HG03045 (cell line): ENCODE data around the gene IQCK.
"Not testable (repeated sequence)": the region's sequence is repeated elsewhere in the genome, so short reads cannot be mapped to it uniquely, and the experiment has no call there.

Source experiments
- ATAC-seq: cut with Tn5 transposase; IDR thresholded peaks from one replicate; pipeline ENCODE4 v1.9.1; 2021; ENCODE audit warnings: mild to moderate bottlenecking, moderate library complexity; ENCODE audit not compliant: unreplicated experiment

IQCK gene, protein sequence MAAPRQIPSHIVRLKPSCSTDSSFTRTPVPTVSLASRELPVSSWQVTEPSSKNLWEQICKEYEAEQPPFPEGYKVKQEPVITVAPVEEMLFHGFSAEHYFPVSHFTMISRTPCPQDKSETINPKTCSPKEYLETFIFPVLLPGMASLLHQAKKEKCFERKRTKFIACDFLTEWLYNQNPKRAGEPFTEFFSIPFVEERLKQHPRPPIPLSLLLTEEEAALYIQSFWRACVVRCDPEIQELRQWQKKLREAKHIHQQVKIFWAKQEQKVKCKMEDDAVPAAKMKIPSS

DNA sequence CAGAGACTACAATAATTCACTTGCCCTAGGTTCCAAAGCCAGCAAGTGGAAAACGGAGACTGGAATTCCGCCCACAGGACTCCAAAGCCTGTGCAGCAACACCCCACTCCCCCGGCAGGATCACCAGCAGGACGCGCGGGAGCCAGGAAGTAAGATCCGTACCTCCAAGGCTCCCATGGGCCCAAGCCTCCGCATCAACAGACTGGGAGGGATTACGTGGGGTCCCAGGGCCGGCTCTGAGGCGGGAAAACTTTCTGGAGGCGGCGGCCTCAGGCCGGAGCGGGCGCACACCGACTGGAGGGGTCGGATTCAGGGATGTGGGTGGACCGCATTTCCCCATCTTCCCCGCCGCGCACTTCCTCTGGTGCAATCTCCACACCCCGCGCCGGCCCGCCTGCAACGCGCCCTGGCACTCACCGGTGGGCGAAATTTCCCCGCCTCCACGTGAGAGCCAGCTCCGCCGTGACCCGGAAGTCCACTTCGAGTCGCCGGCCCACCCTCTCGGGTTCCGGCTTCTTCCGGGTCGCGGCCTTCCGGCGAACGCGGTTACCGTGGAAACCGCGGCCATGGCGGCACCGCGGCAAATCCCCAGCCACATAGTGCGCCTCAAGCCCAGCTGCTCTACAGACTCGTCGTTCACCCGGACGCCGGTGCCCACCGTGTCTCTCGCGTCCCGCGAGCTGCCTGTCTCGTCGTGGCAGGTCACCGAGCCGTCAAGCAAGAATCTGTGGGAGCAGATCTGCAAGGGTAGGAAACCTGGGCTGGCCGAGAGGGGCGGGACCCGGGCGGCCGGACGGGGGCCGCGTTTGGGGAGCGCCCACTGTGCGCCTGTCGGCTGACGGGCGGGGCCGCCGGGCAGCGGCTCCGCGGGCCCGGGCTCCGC, at the start of gene IQCK, which contains the start of gene KNOP1:
TSS of gene IQCK (plus strand) at position 531 of the 883 bp plus-strand sequence. CDS start at position 567, 36 bp downstream.
TSS of gene KNOP1 (minus strand) at position 487 of the 883 bp plus-strand sequence. CDS start 3,192 bp downstream, outside the sequence.
- ATAC-seq: peak; percentile 92

GRCh38 chr16:19672378-19672777, 45.7 kb upstream of the IQCK start:
- no peak for ATAC-seq

DNA sequence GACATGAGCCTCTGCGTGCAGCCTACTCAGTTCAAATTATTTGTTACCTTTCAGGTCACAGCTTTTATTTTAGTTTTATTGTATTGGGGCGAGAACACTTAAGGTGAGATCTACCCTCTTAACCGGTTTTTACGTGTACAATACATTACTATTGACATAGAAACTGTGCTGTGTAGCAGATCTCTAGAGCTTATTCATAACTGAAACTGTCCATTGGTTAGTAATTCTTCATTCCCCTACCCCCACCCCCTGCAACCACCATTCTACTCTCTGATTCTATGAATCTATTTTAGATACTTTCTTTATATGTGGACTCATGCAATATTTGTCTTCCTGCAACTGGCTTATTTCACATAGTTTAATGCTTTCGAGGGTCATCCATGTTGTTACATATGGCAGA, 43.6 kb upstream of the IQCK start:
- ATAC-seq: no peak

GRCh38 chr16:19677402-19677801, 40.7 kb upstream of the IQCK start:
- no peak for ATAC-seq

- no peak for ATAC-seq
Observed at GRCh38 chr16:19678804-19679203, 39.3 kb upstream of the IQCK start.

GRCh38 chr16:19679281-19679680, 38.8 kb upstream of the IQCK start:
- ATAC-seq: not testable (repeated sequence)

DNA sequence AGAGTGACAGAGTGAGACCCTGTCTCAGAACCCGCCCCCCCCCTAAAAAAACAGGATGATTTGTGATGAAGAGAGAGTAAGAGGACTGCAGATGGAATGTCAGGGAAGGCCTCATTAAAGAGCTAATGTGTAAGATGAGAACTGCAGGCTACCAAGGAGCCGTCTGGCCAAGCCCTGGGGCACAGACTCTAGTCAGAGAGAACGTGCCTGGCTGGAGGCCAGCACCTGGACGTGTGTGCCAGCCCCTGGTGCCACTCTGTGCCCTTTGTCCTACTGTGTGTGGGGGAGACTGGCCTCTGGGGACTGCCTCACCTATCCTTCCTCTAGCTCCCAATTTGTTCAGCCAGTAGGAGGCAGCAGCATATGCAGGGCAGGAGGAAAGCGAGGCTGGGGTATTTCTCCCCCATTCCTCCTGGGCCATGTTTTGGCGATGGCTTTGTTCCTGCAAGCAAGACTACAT, 37.2 kb upstream of the IQCK start:
- no peak for ATAC-seq

GRCh38 chr16:19681637-19682036, 36.4 kb upstream of the IQCK start:
- no peak for ATAC-seq

DNA sequence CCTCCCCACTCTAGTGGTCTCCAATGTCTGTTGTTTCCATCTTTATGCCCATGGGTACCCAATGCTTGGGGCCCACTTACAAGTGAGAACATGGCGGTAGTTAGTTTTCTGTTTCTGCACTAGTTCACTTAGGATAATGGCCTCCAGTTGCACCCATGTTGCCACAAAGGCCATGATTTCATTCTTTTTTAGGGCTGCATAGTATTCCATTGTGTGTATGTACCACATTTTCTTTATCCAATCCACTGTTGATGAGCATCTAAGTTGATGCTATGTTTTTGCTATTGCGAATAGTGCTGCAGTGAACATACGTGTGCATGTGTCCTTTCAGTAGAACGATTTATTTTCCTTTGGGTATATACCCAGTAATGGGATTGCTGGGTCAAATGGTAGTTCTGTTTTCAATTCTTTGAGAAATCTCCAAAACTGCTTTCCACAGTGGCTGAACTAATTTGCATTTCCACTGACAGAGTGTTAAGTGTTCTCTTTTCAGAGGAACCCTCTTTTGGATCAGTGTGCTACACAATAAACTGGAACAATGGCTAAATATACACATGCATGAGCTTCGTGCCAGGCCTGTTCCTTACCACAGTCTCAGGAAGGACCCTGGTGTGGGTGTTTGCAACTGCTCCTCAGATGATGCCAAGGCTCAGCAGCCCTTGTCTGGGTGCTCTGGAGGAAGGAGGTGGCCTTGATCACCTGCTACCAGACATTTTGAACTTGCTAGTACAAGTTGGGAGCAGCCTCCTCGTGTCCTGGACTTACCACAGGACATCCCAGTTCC, 34.4 kb upstream of the IQCK start:
- ATAC-seq: no peak

- no peak for ATAC-seq
Observed at GRCh38 chr16:19685176-19685575, 32.9 kb upstream of the IQCK start.

DNA sequence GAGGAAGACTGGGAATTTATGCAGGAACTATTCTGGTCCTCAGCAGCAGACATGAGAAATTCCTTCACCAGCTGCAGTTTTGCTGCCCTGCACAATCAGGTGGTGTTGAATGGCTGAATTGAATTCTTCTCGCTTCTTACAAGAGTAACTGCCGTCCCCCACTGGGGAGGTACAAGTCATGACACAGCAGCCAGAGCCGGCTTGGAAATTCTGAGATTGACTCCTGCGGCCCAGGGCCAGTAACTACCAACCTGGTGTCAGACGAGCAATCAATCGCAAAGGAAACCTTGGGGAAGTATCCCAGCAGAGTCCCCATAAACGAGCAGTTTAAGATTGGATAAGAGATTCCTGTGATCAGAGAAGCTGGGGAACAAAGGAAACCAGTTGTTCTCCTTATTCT, 30.8 kb upstream of the IQCK start:
- ATAC-seq: no peak

DNA sequence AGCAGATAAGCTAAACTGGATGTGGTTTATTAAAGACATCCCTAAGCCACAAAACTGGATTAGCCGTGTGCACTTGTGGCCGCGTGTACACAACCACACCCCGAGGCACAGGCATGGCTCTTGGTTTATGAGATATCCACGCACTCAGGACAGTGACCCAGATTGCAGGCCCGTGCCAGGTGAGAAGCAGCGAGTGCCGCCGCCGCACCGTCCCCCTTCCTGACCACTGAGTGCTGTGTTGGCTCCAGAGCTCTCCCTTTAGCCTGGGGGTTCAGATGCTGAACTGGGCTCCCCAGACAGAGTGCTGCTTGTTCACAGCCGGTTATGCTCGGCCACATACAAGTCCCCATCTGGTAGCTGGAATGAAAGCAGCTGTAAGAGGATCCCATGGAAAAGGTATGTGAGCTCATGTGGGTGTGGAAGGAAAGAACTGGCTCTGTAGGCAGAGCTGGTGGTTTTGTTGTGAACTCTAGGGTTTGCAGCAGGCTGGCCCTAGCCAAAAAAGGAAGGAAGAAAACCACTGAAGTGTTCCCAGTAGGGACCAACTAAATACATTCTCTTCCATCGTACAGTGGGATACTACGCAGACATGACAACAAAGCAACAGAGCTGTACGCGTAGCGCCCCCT, 29.6 kb upstream of the IQCK start:
- no peak for ATAC-seq

DNA sequence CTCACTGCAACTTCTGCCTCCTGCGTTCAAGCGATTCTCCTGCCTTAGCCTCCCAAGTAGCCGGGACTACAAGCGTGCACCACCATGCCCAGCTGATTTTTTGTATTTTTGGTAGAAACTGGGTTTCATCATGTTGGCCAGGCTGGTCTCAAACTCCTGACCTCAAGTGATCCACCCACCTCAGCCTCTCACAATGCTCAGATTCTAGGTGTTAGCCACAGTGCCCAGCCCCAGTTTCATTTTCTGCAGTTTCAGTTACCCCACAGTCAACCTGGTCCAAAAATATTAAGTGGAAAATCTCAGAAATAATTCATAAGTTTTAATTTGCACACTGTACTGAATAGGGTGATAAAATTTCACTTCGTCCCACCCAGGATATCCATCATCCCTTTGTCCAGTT, 28.7 kb upstream of the IQCK start:
- no peak for ATAC-seq

- ATAC-seq: no peak
Observed at GRCh38 chr16:19690196-19690595, 27.9 kb upstream of the IQCK start.

DNA sequence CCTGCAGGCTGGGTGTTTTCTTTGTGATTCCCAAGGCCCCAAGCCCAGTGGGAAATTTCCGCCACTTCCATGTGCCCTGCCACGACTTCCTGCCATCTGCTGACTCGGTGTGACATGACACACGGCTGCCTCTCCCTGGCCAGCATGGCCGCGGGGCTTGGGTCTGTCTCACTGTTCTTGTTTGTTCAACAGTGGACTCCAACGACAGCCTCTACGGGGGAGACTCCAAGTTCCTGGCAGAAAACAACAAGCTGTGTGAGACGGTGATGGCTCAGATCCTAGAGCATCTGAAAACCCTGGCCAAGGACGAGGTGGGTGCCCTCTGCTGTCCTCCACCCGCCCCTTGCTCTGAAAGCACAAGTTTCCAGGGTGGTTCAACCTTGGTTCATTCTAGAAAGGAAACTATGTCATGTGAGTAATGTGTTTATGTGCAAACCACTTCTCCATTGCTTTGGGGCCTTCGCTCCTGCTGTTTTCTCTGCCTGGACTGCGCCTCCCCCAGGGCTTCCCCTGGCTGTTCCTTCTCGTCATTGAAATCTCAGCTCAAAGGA, 26.8 kb upstream of the IQCK start:
- ATAC-seq: no peak

GRCh38 chr16:19694989-19695388, 23.1 kb upstream of the IQCK start:
- ATAC-seq: no peak

DNA sequence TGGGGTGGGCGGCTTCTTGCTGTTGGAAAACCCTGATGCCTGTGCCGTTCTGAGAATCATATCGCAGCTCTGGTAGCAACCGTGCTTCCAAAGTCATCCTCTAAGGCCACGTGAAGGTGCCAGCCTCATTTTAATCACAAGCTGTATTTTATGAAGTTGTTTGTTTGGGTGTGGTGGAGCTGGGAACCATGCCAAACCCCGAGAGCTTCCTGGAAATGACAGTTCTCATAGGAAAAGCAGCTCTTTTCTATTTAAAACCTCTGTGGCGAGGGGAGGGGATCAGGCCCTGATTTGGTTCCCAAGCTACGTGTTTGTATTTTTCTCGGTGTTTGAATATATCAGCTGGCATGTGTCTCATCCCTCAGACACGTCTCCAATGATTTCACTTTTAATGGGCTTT, 21.7 kb upstream of the IQCK start:
- ATAC-seq: no peak

- no peak for ATAC-seq
Observed at GRCh38 chr16:19696961-19697360, 21.1 kb upstream of the IQCK start.

DNA sequence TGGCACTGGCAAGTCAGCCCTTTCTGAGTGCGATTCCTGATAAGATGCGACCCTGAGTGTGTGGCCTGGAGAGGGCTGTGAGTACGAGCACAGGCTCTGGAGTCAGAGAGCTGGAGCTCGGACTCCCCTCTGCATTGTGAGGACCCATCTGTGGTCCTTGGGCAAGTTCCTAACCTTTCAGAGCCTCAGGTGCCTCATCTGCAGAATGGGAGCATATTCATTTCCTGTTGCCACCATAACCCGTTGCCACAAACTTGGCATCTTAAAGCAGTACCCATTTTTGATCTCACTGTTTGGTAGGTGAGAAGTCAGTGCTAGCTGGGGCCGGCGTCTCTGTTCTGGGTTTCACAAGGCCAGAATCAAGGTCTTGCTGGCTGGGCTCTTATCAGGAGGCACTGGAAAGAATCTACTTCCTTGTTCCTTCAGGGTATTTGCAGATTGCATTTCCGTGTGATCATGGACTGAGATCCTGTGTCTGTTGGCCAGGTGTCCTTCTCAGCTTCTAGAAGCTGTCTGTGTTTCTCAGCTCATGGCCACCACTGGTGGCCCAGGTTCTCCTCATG, 20.2 kb upstream of the IQCK start:
- ATAC-seq: no peak
